Psoas muscle (tissue), 8 donors: ENCODE measurements around the gene ROBO1. TPM values are rescaled to one million over a fixed set of nuclear protein-coding genes. Genes with fewer than 3 reads are reported as not detected.

Source experiments
- ATAC-seq, 4 donors: fragments of 200-7000 bp; cut with Tn5 transposase; one replicate each; pipeline ENCODE4 v1.9.1; 2020; ENCODE audit warnings: moderate library complexity in 3 of 4, mild to moderate bottlenecking in 2 of 4
- DNase-seq, 2 donors: peaks; one replicate each; pipeline ENCODE4 v3.0.0-alpha.2; 2020
- H3K27ac ChIP-seq: fragments of 200-600 bp; one replicate; pipeline ENCODE4 v1.8.0; 2022
- H3K27me3 ChIP-seq, 3 donors: fragments of 200-600 bp in 1 of 3; one replicate each; pipeline versions ENCODE4 v1.6.1 to v1.8.0; 2013 to 2022; ENCODE audit warnings: low read length in 2 of 3, mild to moderate bottlenecking in 2 of 3, moderate library complexity in 1 of 3; ENCODE audit not compliant: insufficient read depth in 3 of 3
- H3K36me3 ChIP-seq, 2 donors: fragments of 200-600 bp in 1 of 2; one replicate each; pipeline versions ENCODE4 v1.6.1 to v1.8.0; 2013 to 2022; ENCODE audit warnings: low read depth in 1 of 2, mild to moderate bottlenecking in 1 of 2, moderate library complexity in 1 of 2; ENCODE audit not compliant: insufficient read depth in 1 of 2
- H3K4me1 ChIP-seq: fragments of 200-600 bp; one replicate; pipeline ENCODE4 v1.8.0; 2022
- H3K4me3 ChIP-seq: fragments of 200-600 bp; one replicate; pipeline ENCODE4 v1.8.0; 2022; ENCODE audit warnings: mild to moderate bottlenecking
- H3K9me3 ChIP-seq: fragments of 200-600 bp; one replicate; pipeline ENCODE4 v1.8.0; 2022
- WGBS, 3 donors: extraction: QIAGEN DNeasy Blood & Tissue Kit; methylation state at CpG; one replicate each; pipeline versions ENCODE4 v1.1.6 to v1.1.7; 2013; 5-methylcytosine and 5-hydroxymethylcytosine counted together
- intact Hi-C, 2 donors: fragments of 100-400 bp; cut with DNase I; formaldehyde crosslinking; loops; one replicate each; pipeline versions ENCODE4 v1.11.0 to v1.14.2; 2022
- polyA plus RNA-seq, 3 donors: library from polyadenylated mRNA; stranded (reverse); fragments of 200-250 nt; gene quantifications; one replicate each; pipeline ENCODE4 v1.2.3, GENCODE V29; 2013
- total RNA-seq, 4 donors: library from RNA; stranded (reverse); fragmentation: NEBNext Ultra II Directional in 2 of 4; extraction: Animal tissue kit (Norgen Biotek cat#: 25700) in 2 of 4; gene quantifications; one replicate each; pipeline versions ENCODE4 v1.2.1 to v1.2.4, GENCODE V29; 2021 to 2023
- TF ChIP-seq, protein P1 (sequence below): fragments of 200-600 bp; IDR thresholded peaks from one replicate; pipeline ENCODE4 v1.8.0; 2022; ENCODE audit warnings: antibody characterized with exemption
- donor health status: healthy with polysubstance abuse.
- donor health status: DM: no; HTN: no; CAD: no; lungs with moderate emphysema.
- donor health status: Bipolar disorder and iron deficiency.
- donor health status: healthy.
- donor health status: DM: yes; HTN: yes; CAD: no.
- donor health status: DM: no; HTN: no; CAD: no.
- donor health status: DM: no; HTN: no; CAD: no.
- donor health status: DM: yes; HTN: yes; CAD: no.

The ROBO1 gene
- total and polyA plus RNA-seq, 7 donors, result 0.52 to 14.0 (median 4.9) TPM

DNA sequence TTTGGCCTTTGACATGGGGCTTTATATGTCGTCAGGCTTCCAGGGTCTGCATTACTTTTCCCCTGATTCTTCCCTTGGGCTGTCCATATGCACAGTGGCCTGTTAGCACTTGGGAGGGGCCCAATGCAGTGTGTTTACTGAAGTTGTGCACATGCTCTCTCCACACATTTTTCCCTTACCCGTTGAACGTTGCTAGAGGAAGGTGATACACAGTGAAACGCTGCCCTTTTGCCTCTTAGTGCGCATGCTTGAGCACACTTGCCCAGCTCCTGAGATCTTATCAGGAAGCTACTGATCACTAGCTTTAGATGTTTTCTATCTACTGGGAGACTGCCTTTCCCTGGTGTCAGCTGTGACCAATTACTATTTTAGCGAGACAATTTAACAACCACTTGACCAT is 1198.0 kb downstream of the ROBO1 start:
- no peaks in the 10 kb centered on the region for H3K36me3 ChIP-seq
- no peaks in the 10 kb centered on the region for H3K9me3 ChIP-seq
- DNase-seq (no peak), ATAC-seq (no peak)
- no peaks in the 10 kb centered on the region for H3K4me1 ChIP-seq
- no peaks in the 10 kb centered on the region for H3K27me3 ChIP-seq
- 26 to 38% (median 33%) methylated on average over 6 of the region's 6 CpGs for WGBS, 3 donors
- intact Hi-C loops, result no loop called here
- no peak overlapping the region for H3K4me3 ChIP-seq
- H3K27ac ChIP-seq, result no peak overlapping the region
- TF ChIP-seq, protein P1, sequence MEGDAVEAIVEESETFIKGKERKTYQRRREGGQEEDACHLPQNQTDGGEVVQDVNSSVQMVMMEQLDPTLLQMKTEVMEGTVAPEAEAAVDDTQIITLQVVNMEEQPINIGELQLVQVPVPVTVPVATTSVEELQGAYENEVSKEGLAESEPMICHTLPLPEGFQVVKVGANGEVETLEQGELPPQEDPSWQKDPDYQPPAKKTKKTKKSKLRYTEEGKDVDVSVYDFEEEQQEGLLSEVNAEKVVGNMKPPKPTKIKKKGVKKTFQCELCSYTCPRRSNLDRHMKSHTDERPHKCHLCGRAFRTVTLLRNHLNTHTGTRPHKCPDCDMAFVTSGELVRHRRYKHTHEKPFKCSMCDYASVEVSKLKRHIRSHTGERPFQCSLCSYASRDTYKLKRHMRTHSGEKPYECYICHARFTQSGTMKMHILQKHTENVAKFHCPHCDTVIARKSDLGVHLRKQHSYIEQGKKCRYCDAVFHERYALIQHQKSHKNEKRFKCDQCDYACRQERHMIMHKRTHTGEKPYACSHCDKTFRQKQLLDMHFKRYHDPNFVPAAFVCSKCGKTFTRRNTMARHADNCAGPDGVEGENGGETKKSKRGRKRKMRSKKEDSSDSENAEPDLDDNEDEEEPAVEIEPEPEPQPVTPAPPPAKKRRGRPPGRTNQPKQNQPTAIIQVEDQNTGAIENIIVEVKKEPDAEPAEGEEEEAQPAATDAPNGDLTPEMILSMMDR, result no peak

DNA sequence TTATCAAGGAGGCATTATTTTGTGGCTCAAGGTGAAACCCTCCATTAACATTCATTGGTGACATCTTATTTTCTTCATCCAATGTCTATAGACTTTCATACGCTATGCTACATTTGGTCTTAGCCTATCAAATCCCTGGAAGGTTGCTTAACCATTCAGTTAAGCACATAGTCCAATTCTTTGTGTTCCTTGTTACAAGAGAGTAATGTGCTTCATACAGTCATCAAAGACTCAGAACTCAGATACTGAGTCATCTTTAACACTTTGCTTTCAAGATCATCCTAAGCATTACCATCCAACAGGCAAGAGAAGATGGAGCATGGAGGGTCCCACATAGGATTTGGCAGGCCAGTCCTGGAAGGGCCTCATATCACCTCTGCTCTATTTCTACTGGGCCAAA is 1202.1 kb downstream of the ROBO1 start:
- intact Hi-C loops, result no loop called here
- H3K27me3 ChIP-seq, result no peaks in the 10 kb centered on the region
- TF ChIP-seq, protein P1, result no peak
- no peaks in the 10 kb centered on the region for H3K9me3 ChIP-seq
- DNase-seq (no peak), ATAC-seq (no peak)
- H3K4me3 ChIP-seq, result no peak overlapping the region
- no peaks in the 10 kb centered on the region for H3K4me1 ChIP-seq
- no peak overlapping the region for H3K27ac ChIP-seq
- WGBS, 3 donors, result 91 to 97% (median 95%) methylated on average over 1 of the region's 1 CpG
- no peaks in the 10 kb centered on the region for H3K36me3 ChIP-seq

DNA sequence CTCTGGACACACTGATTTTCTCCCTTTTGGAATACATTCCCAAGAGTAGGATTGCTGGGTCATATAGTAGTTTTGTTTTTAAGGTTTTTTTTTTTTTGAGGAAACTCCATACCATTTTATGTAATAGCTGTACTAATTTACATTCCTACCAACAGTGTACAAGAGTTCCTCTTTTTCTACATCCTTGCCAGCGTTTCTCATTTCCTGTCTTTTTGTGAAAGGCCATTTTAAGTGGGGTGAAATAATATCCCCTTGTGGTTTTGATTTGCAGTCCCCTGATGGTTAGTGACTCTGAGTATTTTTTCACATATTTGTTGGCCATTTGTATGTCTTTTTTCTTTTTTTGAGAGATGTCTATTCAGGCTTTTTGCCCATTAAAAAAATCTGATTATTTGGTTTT is 1205.5 kb downstream of the ROBO1 start:
- no peak for ATAC-seq
- H3K36me3 ChIP-seq, result no peaks in the 10 kb centered on the region
- no peak overlapping the region for H3K27ac ChIP-seq
- 48 to 59% (median 52%) methylated on average over 1 of the region's 1 CpG for WGBS, 3 donors
- H3K4me3 ChIP-seq, result no peak overlapping the region
- TF ChIP-seq, protein P1, result no peak
- intact Hi-C loops, result no loop called here
- H3K27me3 ChIP-seq, result no peaks in the 10 kb centered on the region
- no peaks in the 10 kb centered on the region for H3K4me1 ChIP-seq
- no peak for DNase-seq
- no peaks in the 10 kb centered on the region for H3K9me3 ChIP-seq
